Thyroid gland (tissue), 4 donors: ENCODE measurements around the gene MRPL38.
A peak's percentile ranks its signal among the peaks of the same experiment; 100 is the strongest.

Experiments used
- CTCF ChIP-seq, 6 experiments: fragments of 200-600 bp in 3 of 6; fragments of 450-650 bp in 3 of 6; sonication (generic) in 3 of 6; IDR thresholded peaks; one replicate each; pipeline ENCODE4 v1.5.1; 2016 to 2019; ENCODE audit warnings: antibody characterized with exemption in 6 of 6, mild to moderate bottlenecking in 2 of 6, inconsistent platforms in 1 of 6, moderate library complexity in 1 of 6
- POLR2A ChIP-seq, 2 donors: fragments of 450-650 bp; IDR thresholded peaks; one replicate each; pipeline ENCODE4 v1.6.1; 2017; ENCODE audit warnings: antibody characterized with exemption in 2 of 2, mild to moderate bottlenecking in 2 of 2, moderate library complexity in 1 of 2

DNA sequence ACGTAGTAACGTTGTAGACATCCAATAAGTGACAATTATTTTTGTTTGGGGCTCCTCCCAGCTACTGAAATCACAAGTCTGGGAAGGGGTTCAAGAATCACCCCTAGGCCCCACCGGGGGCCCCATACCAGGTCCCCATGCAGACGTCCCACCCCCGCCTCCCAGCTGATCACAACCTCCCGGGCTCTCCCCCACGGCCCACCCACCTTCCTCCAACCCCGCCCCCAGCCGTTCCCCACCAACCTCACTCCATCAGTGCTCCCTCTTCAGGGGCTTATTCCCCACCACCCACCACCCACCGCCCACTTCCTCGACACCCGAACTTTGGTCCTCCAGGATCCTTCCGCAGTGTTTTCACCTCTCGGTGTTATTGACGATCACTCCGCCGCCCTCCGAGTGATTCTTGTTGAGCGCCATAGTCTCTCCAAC, 49.8 kb downstream of the MRPL38 start:
- peak in 1 of 6 experiments; percentile 18 for TF ChIP-seq CTCF (IDR thresholded peaks at IDR 0.05)
- peak in 1 of 2 donors; percentile 30 for TF ChIP-seq POLR2A (IDR thresholded peaks at IDR 0.05)
